ENCODE data around the gene PWWP2A.
"Not testable (repeated sequence)": the region's sequence is repeated elsewhere in the genome, so short reads cannot be mapped to it uniquely, and the experiment has no call there.

PWWP2A gene

DNA sequence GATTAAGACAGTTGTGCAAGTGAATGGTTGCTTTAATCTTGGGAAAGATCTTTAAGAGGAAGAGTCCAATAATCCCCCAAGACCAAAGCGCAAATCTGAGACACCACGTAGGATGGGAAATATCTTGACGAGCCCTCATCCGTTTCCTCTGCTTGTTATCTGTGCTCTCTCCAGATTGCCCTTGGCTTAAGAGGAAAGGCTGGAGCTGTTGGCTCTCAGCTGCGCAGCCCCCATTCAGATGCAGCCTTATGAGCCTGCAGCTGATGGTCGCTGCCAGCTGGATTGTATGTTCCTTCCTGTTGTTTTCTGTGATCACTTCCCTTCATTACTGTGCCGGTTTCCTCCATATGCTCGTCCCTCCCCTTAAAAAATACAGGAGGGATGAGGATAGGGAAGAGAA, 47.7 kb downstream of the PWWP2A start:
- DNase-seq, result no peak

DNA sequence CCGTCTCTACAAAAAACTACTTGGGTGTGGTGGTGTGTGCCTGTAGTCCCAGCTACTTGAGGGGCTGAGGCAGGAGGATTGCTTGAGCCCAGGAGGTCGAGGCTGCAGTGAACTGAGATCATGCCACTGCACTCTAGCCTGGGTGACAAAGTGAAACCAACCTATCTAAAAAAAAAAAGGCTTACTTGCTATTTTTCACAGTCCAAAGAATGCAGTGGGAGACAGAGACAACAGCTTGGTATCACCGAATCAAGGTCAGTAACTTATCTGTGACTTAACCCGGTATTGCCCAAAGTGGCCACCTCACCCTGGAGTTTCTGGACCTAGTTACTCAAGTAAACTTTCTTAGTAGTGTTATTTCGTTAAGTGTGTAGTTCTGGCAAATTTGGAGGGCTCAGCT, 50.1 kb downstream of the PWWP2A start:
- DNase-seq, result not testable (repeated sequence)

DNA sequence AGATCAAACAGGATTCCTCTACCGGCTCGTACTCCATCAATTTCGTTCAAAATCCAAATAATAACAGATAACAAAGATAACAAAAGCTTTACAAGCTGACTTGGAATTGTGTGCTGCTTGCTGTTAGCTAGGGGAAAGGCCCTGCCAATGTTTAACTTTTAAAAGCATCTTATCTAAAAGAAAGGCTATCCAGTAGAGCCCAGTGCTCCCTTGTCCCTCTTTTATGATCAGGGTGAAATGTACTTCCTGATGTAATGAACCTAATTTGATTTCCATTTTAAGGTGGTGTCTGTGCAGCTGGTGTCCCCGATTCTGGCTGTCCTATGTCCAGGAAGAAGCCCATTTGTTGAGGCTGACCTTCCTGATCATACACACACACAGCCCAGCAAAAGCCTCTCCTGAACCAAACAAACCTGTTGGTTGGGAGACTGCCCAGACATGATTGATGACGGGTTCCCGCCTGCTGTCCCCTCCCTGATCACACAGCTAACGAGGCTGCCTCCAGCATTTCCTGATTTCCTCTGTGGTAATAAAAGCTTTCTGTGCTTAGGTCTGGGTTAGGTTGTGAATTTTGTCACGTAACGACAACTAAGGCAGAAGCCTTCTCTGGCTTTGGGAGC, 54.1 kb downstream of the PWWP2A start:
- peak; percentile 80 for DNase-seq

DNA sequence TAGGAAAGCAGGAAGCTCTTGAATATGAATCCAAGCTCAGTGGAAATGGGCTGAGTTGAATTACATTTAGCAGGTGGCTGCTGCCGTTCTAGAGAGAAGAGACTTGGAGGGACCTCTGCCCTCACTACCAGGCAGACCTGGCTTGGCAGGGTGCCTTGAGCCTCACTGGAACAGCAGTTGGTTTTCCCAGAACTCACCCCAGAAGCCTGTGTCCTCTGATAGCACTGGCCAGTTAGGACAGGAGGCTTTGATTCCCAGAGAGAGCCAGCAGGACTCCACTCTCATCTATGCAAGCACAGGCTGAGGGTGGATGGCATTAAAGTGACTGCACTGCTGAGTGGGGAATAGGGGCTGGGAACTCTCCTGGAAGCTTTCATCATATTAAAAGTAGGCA, 54.8 kb downstream of the PWWP2A start:
- peak; percentile 0 for DNase-seq

DNA sequence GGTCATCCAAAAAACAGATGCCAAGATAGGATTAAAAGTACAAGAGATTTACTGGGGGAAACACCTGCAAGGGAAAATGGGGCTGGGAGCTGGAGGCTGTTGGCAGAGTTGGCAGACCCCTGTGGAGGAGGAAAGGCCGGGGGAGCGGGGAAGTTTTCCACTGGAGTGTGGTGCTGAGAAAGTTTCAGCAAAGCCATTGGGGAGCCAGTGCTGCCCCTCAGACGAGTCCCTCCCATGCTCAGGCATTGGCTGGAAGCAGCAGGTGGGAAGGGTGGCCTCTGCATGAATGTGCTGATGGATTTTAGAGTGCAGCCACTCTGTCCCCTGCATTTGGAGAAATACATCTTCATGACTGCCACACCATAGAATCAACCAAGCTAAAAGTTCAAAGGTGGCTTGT, 57.5 kb downstream of the PWWP2A start:
- no peak for DNase-seq

DNA sequence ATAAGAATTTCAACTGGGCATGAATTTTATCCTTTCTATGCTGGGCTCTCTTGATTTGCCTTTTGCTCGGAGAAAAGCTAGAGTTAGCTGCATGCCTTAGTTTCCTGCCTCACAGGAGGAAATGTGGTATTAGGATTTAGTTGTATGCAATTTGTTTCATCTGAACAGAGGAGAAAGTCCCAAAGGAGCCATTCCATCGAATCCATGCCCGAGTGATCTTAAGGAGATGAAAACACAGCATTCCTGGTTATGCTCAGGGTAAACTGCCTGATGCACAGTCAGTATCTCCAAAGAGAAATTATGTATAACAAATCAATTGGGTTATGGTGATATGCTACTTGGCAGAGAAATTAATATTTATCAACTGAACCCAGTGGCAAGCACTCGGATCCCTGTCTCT, 59.2 kb downstream of the PWWP2A start:
- DNase-seq, result no peak

DNA sequence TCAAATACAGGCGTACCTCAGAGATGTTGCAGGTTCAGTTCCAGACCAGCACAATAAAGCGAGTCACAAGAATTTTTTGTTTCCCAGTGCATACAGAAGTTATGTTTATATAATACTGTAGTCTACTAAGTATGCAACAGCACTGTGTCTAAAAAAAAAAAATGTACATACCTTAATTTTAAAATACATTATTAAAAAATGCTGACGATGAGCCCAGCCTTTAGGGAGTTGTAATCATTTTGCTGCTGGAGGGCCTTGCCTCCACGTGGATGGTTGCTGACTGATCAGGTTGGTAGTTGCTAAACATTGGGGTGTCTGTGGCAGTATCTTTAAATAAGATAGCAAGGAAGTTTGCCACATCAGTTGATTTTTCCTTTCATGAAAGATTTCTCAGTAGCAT, 62.0 kb downstream of the PWWP2A start:
- DNase-seq, result no peak

DNA sequence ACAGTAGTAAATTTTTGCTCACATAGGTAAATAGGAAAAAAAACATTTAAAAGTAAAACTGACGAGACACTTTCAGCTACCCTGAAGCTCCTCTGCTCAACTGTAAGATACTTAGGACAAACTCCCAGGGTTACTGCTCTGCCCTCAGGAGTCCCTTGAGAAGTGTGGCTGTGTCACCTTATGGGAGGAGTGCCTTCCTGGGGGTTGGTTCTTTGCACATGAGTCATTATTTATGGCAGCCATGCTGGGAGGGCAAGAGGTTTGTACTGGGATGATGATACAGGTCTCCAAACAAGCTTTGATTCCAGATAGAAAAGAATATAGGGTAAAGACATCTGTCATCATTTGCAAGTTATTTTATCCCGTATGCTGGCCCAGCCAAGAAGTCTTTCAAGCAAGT, 64.4 kb downstream of the PWWP2A start:
- no peak for DNase-seq

DNA sequence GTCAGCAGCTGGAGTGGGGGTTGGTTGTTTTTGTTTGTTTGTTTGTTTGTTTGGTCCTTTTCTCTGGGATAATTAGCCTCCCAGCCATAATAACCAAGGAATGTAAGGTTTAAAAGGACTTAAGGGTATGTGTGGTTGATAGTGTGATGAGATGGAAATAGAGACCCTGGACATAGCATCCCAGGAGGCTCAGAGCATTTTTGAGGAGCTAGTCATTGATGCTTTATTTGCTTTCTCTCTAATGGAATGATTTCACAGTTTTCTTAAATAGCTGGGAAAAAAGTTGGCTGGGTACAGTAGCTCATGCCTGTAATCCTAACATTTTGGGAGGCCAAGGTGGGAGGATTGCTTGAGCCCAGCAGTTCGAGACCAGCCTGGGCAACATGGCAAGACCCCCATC, 65.2 kb downstream of the PWWP2A start:
- no peak for DNase-seq

DNA sequence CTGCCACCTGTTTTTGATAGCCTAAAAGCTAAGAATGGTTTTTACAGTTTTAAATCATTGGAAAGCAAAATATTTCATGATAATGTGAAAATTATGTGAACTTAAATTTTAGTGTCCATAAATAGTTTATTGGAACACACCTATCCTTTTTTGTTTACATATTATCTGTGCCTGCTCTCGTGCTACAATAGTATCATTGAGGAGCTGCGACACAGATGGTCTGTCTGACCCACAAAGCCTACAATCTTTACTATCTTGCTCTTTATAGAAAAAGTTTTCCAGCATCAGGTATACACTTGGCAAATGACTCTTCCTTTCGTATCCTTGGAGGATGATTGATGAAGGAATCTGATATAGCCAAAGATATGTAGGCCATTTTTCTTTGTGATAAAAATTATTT, 70.2 kb downstream of the PWWP2A start:
- no peak for DNase-seq

DNA sequence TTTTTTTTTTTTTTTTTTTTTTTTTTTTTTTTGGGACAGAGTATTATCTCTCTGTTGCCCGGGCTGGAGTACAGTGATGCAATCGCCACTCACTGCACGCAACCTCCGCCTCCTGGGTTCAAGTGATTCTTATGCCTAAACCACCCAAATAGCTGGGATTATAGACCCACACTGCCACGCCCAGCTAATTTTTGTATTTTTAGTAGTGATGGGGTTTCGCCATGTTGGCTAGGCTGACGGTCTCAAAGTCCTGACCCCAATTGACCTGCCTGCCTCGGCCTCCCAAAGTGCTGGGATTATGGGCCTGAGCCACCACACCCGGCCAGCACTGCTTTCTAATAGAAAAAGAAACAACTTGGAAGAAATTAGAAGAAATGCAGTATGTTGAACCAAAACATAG, 71.1 kb downstream of the PWWP2A start:
- DNase-seq, result no peak

DNA sequence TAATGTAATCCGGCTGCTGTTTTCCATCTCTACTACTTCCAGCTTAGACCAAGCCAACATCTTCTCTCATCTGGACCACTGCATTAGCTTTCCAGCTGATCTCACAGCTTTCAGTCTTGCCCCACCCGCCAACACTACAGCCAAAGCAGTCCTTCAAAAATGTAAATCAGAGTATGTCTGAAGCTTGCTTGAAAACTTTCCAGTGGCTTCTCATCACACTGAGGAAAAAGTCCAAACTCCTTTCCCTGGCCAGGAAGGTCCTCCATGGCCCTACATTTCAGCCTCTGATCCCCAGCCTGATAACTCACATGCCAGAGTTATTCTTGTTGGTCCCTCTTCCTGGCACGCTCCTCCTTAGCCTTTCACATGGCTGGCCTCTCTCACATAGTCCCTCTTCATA, 71.8 kb downstream of the PWWP2A start:
- no peak for DNase-seq

DNA sequence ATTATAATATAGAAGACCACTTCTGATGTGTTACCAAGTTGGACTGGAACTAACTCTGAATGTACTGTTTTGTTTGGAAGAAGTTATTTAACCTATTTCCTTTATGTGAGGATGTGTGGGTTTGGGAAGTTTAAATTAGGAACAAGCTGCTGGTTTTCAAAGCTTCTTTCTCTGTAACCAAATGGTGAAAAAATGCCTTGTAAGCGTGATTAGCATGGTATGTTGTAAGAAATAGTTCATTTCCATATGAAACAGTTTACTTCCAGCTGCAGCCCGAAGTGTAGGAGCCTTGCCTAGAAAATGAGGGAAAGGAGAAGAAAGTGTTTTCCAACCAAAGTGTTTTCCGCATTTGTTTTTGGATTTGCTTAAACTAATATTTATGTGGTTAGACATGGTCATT, 74.3 kb downstream of the PWWP2A start:
- DNase-seq, result no peak

DNA sequence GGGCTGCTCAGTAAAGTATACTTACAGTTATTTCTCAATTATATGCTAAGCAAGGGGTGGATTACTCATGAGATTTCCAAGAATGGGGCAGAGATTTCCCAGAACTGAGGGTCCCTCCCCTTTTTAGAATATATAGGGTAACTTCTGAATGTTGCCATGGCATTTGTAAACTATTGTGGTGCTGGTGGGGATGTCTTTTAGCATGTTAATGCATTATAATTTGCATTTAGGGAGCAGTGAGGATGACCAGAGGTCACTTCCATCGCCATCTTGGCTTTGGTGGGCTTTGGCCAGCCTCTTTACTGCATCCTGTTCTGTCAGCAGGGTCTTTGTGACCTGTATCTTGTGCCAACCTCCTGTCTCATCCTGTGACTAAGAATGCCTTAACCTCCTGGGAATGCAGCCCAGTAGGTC, 74.9 kb downstream of the PWWP2A start:
- no peak for DNase-seq

DNA sequence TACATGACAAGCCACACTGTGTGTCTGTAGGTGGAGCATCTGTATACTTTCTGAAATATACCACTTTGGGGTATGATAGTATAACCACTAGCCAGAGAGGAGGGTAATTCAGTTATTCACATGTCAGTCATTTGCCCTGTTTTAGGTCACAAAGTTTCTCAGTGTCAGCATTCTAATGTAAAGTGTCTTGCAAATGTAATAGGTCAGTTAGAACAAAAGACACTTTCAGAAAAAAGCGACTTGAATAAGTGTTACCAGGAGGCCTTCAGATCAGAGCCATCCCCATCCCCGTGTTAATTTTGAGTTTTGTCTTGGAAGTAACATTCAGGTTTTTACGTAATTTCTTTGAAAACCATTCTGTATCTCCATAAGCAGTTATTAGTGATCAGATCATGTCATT, 76.6 kb downstream of the PWWP2A start:
- no peak for DNase-seq
